C1 segment of cervical spinal cord (tissue), 14 donors: Measurements from ENCODE around the gene SLC6A1.
"Not testable (repeated sequence)": the region's sequence is repeated elsewhere in the genome, so short reads cannot be mapped to it uniquely, and the experiment has no call there.

Experiments
- DNase-seq, 14 donors: peaks; one replicate each; lab custom pipeline; 2025; lab: John Stamatoyannopoulos, UW

Gene SLC6A1

DNA sequence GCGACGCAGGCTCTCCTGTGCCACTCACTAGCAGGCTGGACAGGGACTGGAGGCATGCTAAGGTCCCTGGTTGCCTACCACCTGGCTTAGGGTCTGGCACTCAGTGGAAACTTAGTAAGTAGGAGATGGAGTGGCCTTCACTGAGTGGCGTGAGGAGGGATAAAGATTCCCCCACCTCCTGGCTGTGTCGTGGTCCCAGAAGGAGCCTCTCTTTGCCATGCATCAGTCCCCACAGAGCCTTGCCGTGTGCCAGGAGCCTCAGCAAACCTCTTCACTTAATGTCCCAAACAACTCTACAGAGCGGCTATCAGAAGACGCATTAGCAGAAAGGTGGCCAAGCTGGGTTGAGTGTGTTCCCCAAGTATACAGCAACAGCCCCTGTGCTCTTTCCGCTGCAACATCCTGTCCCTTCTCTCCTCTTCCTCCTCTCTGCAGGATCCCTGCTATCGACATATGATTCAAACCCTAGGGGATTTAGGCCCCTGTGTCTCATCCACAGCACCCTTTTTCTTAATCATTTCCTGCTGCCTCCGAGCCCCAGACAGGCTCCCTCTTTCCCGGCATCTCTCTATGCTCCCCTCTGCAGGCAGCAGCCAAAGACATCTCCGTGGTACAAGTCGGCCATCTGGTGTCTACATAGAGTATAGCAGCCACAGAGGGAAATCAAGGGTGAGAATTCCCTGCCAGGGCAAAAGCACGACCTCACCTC lies 66.7 kb downstream of the SLC6A1 start:
- DNase-seq: peak in 12 of 14 donors; percentile 9 to 71 (median 31)

DNA sequence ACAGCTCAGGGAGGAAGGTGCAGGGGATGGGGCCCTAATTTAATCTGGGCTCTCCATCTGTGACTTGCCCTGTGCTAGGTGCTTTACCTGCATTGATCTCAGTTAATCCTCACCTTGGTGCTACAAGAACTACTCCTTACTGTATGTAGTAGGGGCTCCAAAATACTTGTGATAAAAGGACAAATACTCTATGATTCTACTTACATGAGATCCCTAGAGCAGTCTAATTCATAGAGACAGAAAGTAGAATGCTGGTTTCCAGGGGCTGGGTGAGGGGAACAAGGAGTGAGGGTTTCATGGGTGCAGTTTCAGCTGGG lies 67.2 kb downstream of the SLC6A1 start:
- DNase-seq: no peak

- peak in 12 of 14 donors; percentile 5 to 73 (median 32) for DNase-seq
These were observed 68.1 kb downstream of the SLC6A1 start for GRCh38 chr3:11060500-11061251.

GRCh38 chr3:11061268-11061871 lies 68.8 kb downstream of the SLC6A1 start:
- not testable (repeated sequence) for DNase-seq

GRCh38 chr3:11062704-11063103 lies 70.2 kb downstream of the SLC6A1 start:
- DNase-seq: no peak

GRCh38 chr3:11071096-11071755 lies 78.7 kb downstream of the SLC6A1 start:
- no peak for DNase-seq

DNA sequence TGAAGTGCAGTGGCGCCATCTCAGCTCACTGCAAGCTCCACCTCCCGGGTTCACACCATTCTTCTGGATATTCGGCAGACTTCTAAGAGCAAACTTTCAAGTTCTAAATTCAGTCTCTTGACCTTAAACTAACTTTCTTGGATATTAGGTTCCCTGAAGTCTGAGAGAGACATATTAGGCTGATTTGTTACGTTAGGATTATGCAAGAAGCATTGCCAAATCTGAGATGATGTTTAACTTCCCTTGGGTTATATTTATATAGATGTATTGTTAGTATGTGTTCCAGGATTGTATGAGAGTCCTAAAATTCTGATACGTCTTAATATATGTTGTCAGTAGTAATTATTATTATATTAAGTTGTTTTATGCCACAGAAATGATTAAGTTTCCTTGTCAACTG lies 80.1 kb downstream of the SLC6A1 start:
- no peak for DNase-seq

- DNase-seq: no peak
These were observed 81.5 kb downstream of the SLC6A1 start for GRCh38 chr3:11074011-11074410.

DNA sequence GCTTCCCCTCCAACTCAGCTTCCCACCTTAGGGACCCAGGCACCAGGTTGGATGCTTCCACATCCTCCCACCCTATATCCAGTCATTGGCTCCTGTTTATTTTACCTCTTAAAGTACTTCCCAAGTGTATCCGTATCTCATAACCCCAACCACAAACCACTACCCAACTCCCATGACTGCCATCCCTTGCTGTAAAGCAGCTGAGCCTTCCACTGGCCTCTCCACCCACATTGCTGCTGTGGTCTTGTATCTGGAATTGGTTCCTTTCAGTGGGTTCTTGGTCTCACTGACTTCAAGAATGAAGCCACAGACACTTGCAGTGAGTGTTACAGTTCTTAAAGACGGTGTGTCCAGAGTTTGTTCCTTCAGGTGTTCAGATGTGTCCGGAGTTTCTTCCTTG lies 81.9 kb downstream of the SLC6A1 start:
- no peak for DNase-seq

DNA sequence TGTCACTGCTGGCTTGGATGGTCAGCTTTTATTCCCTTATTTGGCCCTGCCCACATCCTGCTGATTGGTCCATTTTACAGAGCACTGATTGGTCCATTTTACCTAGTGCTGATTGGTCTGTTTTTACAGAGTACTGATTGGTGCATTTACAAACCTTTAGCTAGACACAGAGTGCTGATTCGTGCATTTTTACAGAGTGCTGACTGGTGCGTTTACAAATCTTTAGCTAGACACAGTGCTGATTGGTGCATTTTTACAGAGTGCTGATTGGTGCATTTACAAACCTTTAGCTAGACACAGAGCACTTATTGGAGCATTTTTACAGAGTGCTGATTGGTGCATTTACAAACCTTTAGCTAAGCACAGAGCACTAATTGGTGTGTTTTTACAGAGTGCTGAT lies 82.6 kb downstream of the SLC6A1 start:
- not testable (repeated sequence) for DNase-seq

- no peak for DNase-seq
These were observed 84.2 kb downstream of the SLC6A1 start for GRCh38 chr3:11076711-11077110.

- DNase-seq: no peak
These were observed 84.9 kb downstream of the SLC6A1 start for GRCh38 chr3:11077466-11077865.

- DNase-seq: no peak
These were observed 86.4 kb downstream of the SLC6A1 start for GRCh38 chr3:11078826-11079515.

- DNase-seq: no peak
These were observed 87.9 kb downstream of the SLC6A1 start for GRCh38 chr3:11080492-11080891.

GRCh38 chr3:11084098-11084497 lies 91.5 kb downstream of the SLC6A1 start:
- no peak for DNase-seq

DNA sequence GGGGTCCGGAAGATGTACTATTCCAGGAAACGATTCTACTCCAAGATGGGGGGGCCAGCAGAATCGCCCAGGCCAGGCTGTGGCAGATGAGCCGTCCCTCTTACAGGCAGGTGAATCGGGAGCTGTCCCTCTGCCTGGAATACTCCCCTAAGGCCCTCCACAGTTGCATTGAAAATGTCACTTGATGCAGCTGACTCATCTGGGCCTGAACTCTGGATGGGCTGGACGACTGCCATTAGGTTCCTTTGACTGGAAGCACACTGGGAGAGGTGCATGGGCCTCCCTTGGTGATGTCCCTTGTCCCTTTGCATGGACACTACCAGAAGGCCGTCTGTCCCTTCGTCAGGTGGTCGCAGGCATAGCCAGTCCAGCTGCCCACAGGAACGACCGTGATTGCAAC lies 92.1 kb downstream of the SLC6A1 start:
- DNase-seq: no peak

DNA sequence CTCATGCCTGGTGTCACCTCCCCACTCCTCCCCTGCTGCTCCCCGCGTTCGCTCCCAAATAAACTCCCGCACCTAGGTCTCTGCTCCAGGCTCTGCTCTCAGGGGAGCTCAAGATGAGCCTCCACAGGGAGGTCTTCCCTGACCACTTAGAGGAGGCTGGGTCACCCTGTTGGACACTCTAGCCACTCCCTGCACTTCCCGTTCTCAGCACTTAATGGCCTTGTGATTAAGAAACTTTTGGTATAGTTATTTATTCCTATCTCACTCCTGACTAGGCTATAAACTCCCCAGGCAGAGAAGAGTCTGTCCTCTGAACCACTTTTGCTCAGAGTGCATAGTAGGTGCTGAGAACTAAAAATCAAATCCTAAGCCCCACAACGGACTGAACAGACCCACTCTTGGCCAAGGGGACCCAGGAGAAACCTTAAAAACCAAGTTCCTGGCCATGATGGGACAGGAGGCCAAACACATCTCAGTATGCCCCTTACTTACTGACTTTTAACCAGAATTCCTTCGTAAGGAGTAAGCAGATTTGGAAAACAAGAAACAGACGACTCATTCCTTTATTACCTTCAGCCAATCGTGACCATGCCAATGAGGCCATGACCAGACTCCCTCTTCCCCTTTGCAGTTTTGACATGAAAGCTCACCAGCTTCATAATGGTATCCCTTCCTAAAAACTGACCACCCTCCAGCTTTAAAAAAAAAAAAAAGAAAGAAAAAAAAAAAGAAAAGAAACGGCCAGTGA lies 92.7 kb downstream of the SLC6A1 start:
- no peak for DNase-seq

DNA sequence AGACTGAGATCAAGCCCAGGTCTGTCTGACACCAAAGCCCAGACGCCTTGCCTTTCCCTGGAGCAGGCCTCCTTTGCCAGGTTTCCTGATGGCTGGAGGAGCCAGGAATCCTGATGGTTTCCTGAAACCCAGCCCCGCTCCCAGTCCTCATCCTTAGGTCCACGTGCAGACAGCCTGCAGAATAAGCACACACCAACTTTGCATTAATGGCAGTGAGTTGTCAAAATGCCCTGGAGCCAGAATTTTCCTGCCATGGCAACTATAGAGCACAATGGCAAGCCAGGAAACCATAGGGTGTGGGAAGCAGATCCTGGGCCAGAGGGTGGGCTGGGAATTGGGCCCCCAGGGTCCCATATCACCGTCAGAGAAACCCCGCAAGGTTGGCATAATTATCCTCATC lies 94.3 kb downstream of the SLC6A1 start:
- DNase-seq: no peak

DNA sequence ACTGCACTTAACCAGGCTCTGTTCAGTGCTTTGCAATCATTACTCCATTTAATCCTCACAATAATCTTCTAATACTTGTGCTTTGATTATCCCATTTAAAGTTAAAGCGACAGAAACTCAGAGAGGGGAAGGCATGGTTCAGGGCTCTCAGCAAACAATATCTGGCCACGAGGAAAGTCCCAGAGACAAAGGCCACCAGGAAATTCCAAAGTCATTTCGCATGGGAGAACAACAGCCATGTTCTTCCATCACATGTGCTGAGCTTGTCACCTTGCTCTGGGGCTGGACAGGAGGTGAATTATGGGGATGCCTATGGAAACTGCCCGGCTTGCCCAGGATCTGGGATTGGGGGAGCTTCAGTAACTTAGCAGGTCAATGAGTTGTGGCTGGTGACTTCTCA lies 95.5 kb downstream of the SLC6A1 start:
- DNase-seq: no peak

- no peak for DNase-seq
These were observed 96.3 kb downstream of the SLC6A1 start for GRCh38 chr3:11088831-11089230.
